KBM-7 (cell line): ENCODE measurements around the gene CAPN15.
"Not testable (repeated sequence)": the region's sequence is repeated elsewhere in the genome, so short reads cannot be mapped to it uniquely, and the experiment has no call there.

Experiments used
- DNase-seq: peaks from one replicate; pipeline ENCODE4 v3.0.0-alpha.2; 2015
- in situ Hi-C: fragments of 300-500 bp; cut with MboI; formaldehyde crosslinking; loops from 2 replicates; pipeline ENCODE4 v1.14.3; 2020; ENCODE audit warnings: low sequenced_read_pairs, low pct_unique_long_range_greater_than_20kb, mixed read lengths

Gene CAPN15

GRCh38 chr16:597655-598054, 70.1 kb downstream of the CAPN15 start:
- DNase-seq, in situ Hi-C loops: not testable (repeated sequence)

- in situ Hi-C loops, result no loop called here
- no peak for DNase-seq
These were observed 71.6 kb downstream of the CAPN15 start for GRCh38 chr16:598823-599739.

- in situ Hi-C loops, result no loop called here
- DNase-seq, result peak; percentile 37
These were observed 73.3 kb downstream of the CAPN15 start for GRCh38 chr16:600781-601180.

GRCh38 chr16:603933-604332, 76.4 kb downstream of the CAPN15 start:
- in situ Hi-C loops, result no loop called here
- DNase-seq, result no peak
